ENCODE data around the gene IMP4.

IMP4 gene

DNA sequence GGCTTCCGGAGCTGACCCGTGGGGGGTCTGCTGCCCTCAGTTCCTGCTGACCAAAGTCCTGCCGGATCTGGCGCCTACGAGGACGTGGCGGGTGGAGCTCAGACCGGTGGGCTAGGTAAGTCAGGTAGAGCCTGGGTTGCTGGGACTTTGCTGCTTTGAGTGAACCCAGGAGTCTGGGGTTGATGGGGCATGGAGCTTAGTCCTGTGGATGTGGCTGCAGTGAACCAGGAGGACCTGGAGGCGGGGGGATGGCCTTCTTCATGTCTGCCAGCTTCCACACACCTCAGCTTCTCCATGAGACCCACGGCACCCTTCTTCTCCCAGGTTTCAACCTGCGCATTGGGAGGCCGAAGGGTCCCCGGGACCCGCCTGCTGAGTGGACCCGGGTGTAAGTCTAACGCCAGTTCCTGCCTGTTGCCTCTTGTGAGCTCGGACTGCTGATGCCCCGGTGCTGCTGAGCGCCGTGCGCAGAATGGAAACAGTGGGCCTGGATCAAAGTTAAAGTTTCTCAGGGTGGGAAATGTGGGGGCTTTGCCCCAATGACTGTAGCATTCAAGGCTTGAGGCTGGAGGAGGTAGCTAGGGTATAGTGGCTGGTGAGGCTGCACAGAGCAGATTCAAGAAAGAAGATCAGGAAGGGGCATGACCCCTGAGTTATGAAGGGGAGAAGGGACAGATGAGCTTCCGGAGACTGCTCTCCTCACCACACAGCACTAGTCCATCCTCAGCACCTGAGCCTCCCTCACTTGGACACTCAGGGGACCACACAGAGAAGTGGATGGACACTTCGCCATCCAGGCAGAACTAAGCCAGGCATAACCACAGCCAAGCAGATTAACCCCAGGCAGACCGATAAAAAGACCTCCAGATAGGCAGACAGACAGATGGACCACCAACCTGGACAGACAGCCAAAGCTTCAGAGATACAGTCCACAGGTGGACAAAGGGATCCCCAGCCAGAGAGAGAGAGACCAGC lies 30.4 kb downstream of the IMP4 start:
- no peak for TF ChIP-seq ZNF274 (IDR thresholded peaks at IDR 0.05; ENCODE audit: low read depth, low read length)
- H3K4me3 ChIP-seq (ENCODE audit: low read length): peak overlapping the region; percentile 80

GRCh38 chr2:130373808-130374365 lies 31.2 kb downstream of the IMP4 start:
- no peak for TF ChIP-seq ZNF274 (IDR thresholded peaks at IDR 0.05; ENCODE audit: low read depth, low read length)
- H3K4me3 ChIP-seq (ENCODE audit: low read length): no peak overlapping the region

DNA sequence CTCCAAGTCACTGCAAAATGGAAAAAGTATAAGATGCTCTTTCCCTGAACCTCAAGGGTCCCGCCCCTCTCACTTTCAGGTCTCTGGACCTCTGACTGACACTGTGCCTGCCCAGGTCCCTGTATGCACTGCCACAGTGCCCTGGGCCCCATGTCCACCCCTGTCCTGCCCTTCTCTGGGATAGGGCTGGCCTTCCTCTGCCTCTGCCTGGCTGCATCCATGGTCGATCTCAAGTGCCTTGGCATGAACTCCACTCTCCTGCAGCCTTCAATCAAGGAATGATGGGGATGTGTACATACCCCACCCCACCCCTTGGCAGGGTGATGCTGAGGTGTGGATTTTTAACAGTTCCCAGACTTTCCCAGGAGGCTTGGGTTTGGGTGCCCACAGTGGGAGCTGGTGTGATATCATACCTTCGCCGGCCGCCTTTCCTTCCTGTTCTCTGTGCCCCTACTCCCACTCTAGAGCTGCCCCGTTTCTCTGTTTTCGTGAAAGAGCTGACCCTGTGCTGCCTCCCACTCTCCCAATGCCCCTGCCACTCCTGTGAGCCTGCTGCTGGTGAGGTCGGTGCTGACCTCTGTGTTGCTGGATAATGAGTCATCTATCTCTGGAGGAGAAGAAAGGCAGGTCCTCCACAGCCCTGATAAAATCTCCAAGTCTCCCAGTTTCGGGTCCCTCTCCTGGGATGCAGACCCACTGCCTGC lies 32.0 kb downstream of the IMP4 start:
- TF ChIP-seq ZNF274 (IDR thresholded peaks at IDR 0.05; ENCODE audit: low read depth, low read length): no peak

DNA sequence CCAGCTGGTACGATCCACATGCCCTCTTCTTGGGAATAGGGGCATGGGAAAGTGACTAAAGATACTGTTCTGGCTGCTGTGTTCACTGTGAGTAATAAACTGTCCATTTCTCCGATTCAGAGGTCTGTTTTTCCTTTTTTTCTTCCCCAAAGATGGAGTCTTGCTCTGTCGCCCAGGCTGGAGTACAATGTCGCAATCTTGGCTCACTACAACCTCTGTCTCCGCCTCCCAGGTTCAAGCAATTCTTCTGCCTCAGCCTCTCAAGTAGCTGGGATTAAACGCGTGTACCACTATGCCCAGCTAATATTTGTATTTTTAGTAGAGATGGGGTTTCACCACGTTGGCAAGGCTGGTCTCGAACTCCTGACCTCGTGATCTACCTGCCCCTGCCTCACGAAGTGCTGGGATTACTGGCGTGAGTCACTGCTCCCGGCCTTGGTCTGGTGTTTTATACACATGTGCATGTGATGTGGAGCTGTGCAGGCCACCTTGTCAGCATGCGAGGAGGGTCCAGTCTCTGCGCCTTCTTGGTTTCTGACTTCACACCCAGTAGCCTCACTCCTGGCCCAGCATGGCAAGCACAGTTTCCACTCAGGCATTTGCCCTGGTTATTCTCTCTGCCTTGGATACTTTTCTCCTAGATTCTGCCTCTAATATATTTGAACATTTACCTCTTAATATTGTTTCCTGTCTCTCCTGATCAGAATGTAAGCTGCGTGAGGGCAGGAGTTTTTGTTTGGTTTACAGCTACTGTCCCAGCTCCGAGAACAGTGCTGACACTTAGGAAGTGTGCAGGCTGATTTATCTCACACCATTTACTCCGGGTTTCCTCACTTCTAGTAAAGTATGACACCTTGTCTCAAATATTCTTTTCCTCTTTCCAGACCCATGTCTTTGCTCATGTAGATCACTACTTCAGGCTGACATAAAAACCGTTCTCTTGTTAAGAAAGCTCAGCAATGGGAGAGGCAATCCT lies 32.9 kb downstream of the IMP4 start:
- no peak for TF ChIP-seq ZNF274 (IDR thresholded peaks at IDR 0.05; ENCODE audit: low read depth, low read length)
- H3K4me3 ChIP-seq (ENCODE audit: low read length): no peak overlapping the region

More for the DNA sequence above, 32.0 kb downstream of the IMP4 start:
- H3K4me3 ChIP-seq (ENCODE audit: low read length): no peak overlapping the region

DNA sequence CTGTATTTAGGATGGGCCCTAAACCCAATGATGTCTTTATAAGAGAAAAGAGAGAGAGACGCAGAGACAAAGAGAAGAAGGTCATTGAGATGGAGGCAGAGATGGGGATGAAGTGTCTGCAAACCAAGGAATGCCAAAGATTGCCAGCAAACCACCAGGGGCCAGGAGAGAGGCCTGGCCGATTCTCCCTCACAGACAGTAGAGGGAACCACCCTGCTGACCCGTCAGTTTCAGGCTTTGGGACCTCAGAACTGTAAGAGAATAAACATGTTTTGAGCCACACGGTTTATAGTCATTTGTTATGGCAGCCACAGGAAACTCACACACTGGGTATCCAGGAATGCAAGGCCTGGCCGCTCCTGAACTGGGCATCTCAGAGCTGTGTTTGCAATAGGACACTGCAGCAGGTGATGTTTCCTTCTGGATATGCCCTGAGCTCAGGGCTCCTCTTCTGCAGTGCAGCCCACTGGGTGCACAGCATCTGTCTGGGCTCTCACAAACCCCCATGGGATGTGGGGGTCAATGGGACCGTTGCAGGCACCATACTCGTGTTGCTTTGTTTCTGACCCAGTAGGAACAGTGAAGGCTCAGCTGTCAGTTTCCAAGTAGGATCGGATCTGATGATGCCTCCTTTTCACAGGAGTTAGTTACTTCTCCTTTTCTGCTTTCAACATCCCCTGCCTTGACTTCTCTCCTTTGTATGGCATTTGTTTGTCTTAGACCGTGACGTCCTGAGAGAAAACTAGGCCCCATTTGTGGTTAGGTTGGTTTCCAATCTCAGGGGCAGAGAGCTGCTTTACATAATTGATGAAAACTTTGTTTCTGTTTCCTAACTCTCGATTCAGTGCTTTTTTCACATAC lies 34.0 kb downstream of the IMP4 start:
- TF ChIP-seq ZNF274 (IDR thresholded peaks at IDR 0.05; ENCODE audit: low read depth, low read length): no peak
- H3K4me3 ChIP-seq (ENCODE audit: low read length): peak overlapping the region; percentile 6; the same call in 1 of the 2 replicates

- TF ChIP-seq ZNF274 (IDR thresholded peaks at IDR 0.05; ENCODE audit: low read depth, low read length): no peak
- no peak overlapping the region; the same call in 1 of the 2 replicates for H3K4me3 ChIP-seq (ENCODE audit: low read length)
These were observed 34.8 kb downstream of the IMP4 start for GRCh38 chr2:130377491-130377890.

DNA sequence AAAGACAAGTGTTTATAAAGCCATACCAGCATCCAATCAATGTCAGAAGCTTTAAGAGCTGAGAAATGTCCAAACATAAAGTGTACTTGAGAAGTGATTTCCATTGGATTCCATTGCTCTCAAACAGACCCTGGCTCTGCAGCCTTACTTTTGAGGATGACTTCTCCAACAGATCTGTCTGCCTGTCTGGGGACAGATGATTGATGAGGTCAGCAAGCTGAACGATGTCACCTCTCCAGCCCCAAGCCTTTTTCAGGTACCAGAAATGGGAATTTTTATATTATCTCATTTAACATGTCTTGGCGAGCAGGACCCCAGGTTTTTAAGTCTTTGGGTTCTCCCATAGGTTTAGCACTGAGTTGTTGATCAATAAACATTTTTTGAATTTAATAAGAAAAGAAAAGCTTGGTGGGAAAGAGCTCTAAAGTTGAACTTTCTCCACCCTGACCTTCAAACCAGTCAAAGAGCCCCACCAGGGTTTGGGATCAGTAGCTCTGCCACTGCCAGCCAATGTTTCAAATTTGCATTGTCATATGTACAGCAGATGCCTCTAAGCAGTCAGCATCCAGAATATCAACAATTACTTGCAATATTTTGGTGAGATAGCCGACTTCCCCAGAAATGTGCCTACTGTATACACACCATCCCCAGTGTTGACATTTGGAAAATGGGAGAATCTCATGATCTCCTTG lies 35.7 kb downstream of the IMP4 start:
- H3K4me3 ChIP-seq (ENCODE audit: low read length): no peak overlapping the region
- TF ChIP-seq ZNF274 (IDR thresholded peaks at IDR 0.05; ENCODE audit: low read depth, low read length): no peak

- H3K4me3 ChIP-seq (ENCODE audit: low read length): no peak overlapping the region
- TF ChIP-seq ZNF274 (IDR thresholded peaks at IDR 0.05; ENCODE audit: low read depth, low read length): no peak
These were observed 36.2 kb downstream of the IMP4 start for GRCh38 chr2:130378898-130379214.

DNA sequence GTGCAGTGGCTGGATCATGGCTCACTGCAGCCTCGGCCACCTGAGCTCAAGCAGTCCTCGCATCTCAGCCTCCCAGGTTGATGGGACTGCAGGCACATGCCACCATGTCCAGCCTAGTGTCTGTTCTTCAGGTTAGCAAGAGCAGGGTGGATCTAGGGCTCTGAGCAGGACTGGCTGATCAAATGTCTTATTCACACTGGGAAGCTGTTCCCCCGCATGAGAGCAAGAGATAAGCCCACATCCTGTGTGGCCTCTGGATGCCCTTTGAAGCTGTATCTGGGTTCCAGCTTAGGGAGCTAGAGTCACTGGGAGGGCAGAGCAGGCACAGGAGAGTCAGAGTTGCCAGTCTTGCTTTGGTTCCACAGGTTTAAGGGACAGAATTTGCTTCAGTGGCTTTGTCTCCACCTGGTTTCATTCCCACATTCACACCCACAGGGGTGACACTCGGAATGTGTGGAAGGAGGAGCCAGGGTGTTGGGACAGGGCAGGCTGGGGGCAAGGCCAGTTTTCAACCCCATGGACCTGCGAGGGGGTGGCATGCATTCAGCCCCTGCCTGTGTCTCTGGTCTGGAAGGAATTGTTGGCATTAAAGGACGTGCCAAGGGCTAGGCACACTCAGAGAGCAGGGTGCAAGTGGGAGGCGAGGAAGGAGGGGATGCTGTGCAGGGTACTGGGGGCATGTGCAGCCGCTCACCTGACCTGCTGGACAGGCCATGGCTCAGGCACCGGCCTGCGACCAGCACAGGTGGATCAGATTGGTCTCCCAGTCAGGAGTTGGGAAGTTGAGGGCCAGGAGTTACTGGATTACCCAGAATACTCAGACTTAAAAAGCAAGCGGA lies 37.6 kb downstream of the IMP4 start:
- H3K4me3 ChIP-seq (ENCODE audit: low read length): no peak overlapping the region
- TF ChIP-seq ZNF274 (IDR thresholded peaks at IDR 0.05; ENCODE audit: low read depth, low read length): no peak

- no peak for TF ChIP-seq ZNF274 (IDR thresholded peaks at IDR 0.05; ENCODE audit: low read depth, low read length)
- no peak overlapping the region for H3K4me3 ChIP-seq (ENCODE audit: low read length)
These were observed 38.4 kb downstream of the IMP4 start for GRCh38 chr2:130381145-130381544.

DNA sequence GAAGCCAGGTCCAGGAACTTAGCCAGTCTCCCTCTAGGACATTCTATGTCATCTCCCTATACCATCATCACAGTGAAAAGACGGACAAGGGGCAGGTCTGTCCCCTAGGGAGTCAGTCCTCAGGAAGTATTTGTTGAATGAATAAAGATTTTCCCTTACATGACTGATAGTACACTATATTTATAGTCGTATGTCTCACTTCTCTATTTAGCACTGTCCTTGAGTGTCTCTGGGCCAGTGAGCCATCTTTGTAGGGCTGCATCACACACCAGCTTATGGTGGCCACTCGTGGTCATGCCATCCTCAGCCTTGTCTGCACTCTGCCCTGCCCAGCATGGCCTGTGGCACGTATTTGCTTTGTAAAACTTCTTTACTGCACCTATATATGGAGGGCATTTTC lies 38.9 kb downstream of the IMP4 start:
- no peak for TF ChIP-seq ZNF274 (IDR thresholded peaks at IDR 0.05; ENCODE audit: low read depth, low read length)
- no peak overlapping the region for H3K4me3 ChIP-seq (ENCODE audit: low read length)

Measured in GM08714 (cell line).